PC-9 (cell line): Measurements from ENCODE around the gene ACYP1. TPM values are rescaled to one million over a fixed set of nuclear protein-coding genes. Genes with fewer than 3 reads are reported as not detected.
A peak's percentile ranks its signal among the peaks of the same experiment; 100 is the strongest.

Experiments used
- BruUV-seq: library from RNA; stranded (reverse); fragments of 400-500 nt; replicated peaks from 2 replicates; lab custom pipeline; 2021; lab: Mats Ljungman, UMichigan
- CTCF ChIA-PET: fragments of 300-600 bp; sonication (Branson Sonifier 250); formaldehyde crosslinking; loops from one replicate; lab custom pipeline; 2022; ENCODE audit warnings: antibody characterized with exemption; lab: Charles Lee
- POLR2A ChIA-PET: fragments of 300-600 bp; sonication (Branson Sonifier 250); formaldehyde crosslinking; loops from one replicate; lab custom pipeline; 2022; ENCODE audit warnings: antibody characterized with exemption; ENCODE audit not compliant: unreplicated experiment; lab: Charles Lee
- DNase-seq, 2 experiments: peaks; one replicate each; pipeline versions ENCODE4 v3.0.0 to v3.0.0-alpha.2; 2015 to 2022; ENCODE audit warnings: mixed read lengths in 1 of 2
- H2AFZ ChIP-seq: fragments of 200-600 bp; sonication (generic); 2 replicates; pipeline ENCODE4 v1.8.1; 2017; ENCODE audit warnings: antibody characterized with exemption
- H3F3A ChIP-seq: fragments of 200-600 bp; sonication (generic); 2 replicates; pipeline ENCODE4 v1.8.1; 2017; ENCODE audit warnings: antibody characterized with exemption, mild to moderate bottlenecking, low read depth; ENCODE audit not compliant: insufficient read depth
- H3K27ac ChIP-seq: fragments of 200-600 bp; sonication (generic); 2 replicates; pipeline ENCODE4 v1.6.1; 2016; ENCODE audit warnings: mixed run types
- H3K27me3 ChIP-seq: fragments of 200-600 bp; sonication (generic); 2 replicates; pipeline ENCODE4 v1.6.1; 2016; ENCODE audit warnings: low read depth, mixed run types; ENCODE audit not compliant: insufficient read depth
- H3K36me3 ChIP-seq: fragments of 200-600 bp; sonication (generic); 2 replicates; pipeline ENCODE4 v1.6.1; 2016; ENCODE audit warnings: low read depth, mixed run types
- H3K4me1 ChIP-seq: fragments of 200-600 bp; sonication (generic); replicated peaks from 2 replicates; pipeline ENCODE4 v1.6.1; 2016; ENCODE audit warnings: mixed run types; ENCODE audit not compliant: insufficient read depth
- H3K4me2 ChIP-seq: fragments of 200-600 bp; sonication (generic); 2 replicates; pipeline ENCODE4 v1.6.1; 2017; ENCODE audit warnings: mixed run types
- H3K4me3 ChIP-seq: fragments of 200-600 bp; sonication (generic); 2 replicates; pipeline ENCODE4 v1.6.1; 2016; ENCODE audit warnings: mixed run types
- H3K79me2 ChIP-seq: fragments of 200-600 bp; sonication (generic); 2 replicates; pipeline ENCODE4 v1.6.1; 2017; ENCODE audit warnings: low read depth, mixed run types
- H3K9me2 ChIP-seq: fragments of 200-600 bp; sonication (generic); 2 replicates; pipeline ENCODE4 v1.8.1; 2017; ENCODE audit warnings: mild to moderate bottlenecking; ENCODE audit not compliant: insufficient read depth
- H3K9me3 ChIP-seq: fragments of 200-600 bp; sonication (generic); 2 replicates; pipeline ENCODE4 v1.8.1; 2016; ENCODE audit warnings: low read depth; ENCODE audit not compliant: insufficient read depth
- H4K20me1 ChIP-seq: fragments of 200-600 bp; sonication (generic); 2 replicates; pipeline ENCODE4 v1.8.1; 2017; ENCODE audit not compliant: insufficient read depth
- CTCF ChIP-seq: fragments of 200-600 bp; sonication (generic); conservative IDR thresholded peaks from 2 replicates; pipeline ENCODE4 v1.6.1; 2017; ENCODE audit warnings: mixed run types, antibody characterized with exemption, mild to moderate bottlenecking, moderate library complexity
- EZH2 ChIP-seq: fragments of 200-600 bp; sonication (generic); IDR thresholded peaks from 2 replicates; pipeline ENCODE4 v1.8.0; 2017; ENCODE audit warnings: antibody characterized with exemption, low read depth
- intact Hi-C: fragments of 100-400 bp; cut with micrococcal nuclease; formaldehyde crosslinking; loops from one replicate; pipeline ENCODE4 v1.10.0; 2022; ENCODE audit not compliant: unreplicated experiment
- total RNA-seq: library from RNA; stranded (reverse); gene quantifications from 2 replicates; pipeline ENCODE4 v1.2.3, GENCODE V29; 2021

ACYP1 gene
- total RNA-seq, 1 experiment from 2014 or later, result 98.9 TPM

GRCh38 chr14:75042035-75042434 is 21.8 kb downstream of the ACYP1 start:
- DNase-seq, result peak in 1 of 2 experiments; percentile 19
- Histone ChIP-seq H3K36me3 (peaks cover 24% of the 10 kb centered on the region), H2AFZ (no peak overlapping the region), H3K9me3 (no peaks in the 10 kb centered on the region), H3K9me2 (no peaks in the 10 kb centered on the region), H3K4me3 (peak overlapping the region; percentile 0; the same call in 1 of the 2 replicates), H3K4me1 (peaks cover 38% of the 10 kb centered on the region), H3F3A (peaks cover 18% of the 10 kb centered on the region; the same call in 1 of the 2 replicates), H3K4me2 (peak overlapping the region; percentile 49), H3K27me3 (no peaks in the 10 kb centered on the region), H4K20me1 (no peaks in the 10 kb centered on the region), H3K27ac (peak overlapping the region; percentile 39), H3K79me2 (peaks cover 18% of the 10 kb centered on the region)
- POLR2A ChIA-PET, result interaction anchor here (0.5 to 0.7 kb wide), 3 partner anchors 10 to 433 kb away, joined by 7 to 9 read pairs (median 9); no protein-coding TSS in a partner anchor
- BruUV-seq, result no TSS peak
- intact Hi-C loops, result no loop called here
- CTCF ChIA-PET, result interaction anchor here (0.9 kb wide), 1 partner anchor 20 kb away, joined by 3 read pairs; no protein-coding TSS in a partner anchor
- TF ChIP-seq CTCF, result no peak
- no peak for TF ChIP-seq EZH2

GRCh38 chr14:75041613-75042012 is 22.2 kb downstream of the ACYP1 start:
- CTCF ChIA-PET, result interaction anchor here (0.9 kb wide), 1 partner anchor 20 kb away, joined by 3 read pairs; no protein-coding TSS in a partner anchor
- Histone ChIP-seq H3F3A (peaks cover 18% of the 10 kb centered on the region; the same call in 1 of the 2 replicates), H3K36me3 (peaks cover 28% of the 10 kb centered on the region), H2AFZ (no peak overlapping the region), H3K4me2 (peak overlapping the region; percentile 49), H4K20me1 (no peaks in the 10 kb centered on the region), H3K9me3 (no peaks in the 10 kb centered on the region), H3K4me1 (peaks cover 38% of the 10 kb centered on the region), H3K79me2 (peaks cover 18% of the 10 kb centered on the region), H3K27ac (peak overlapping the region; percentile 39), H3K4me3 (peak overlapping the region; percentile 0; the same call in 1 of the 2 replicates), H3K27me3 (no peaks in the 10 kb centered on the region), H3K9me2 (no peaks in the 10 kb centered on the region)
- DNase-seq, result peak; percentile 57 to 68
- BruUV-seq, result no TSS peak
- POLR2A ChIA-PET, result interaction anchor here (0.5 to 0.7 kb wide), 2 partner anchors 10 to 17 kb away, joined by 7 to 9 read pairs; no protein-coding TSS in a partner anchor
- intact Hi-C loops, result loop anchor here (2.0 kb wide), 1 partner anchor 23 kb away; no protein-coding TSS in a partner anchor
- TF ChIP-seq EZH2 (no peak), CTCF (no peak)

- TF ChIP-seq EZH2 (no peak), CTCF (no peak)
- Histone ChIP-seq H3K79me2 (peaks cover 18% of the 10 kb centered on the region), H3K9me2 (no peaks in the 10 kb centered on the region), H3K27ac (peak overlapping the region; percentile 39), H3K4me3 (no peak overlapping the region), H3K27me3 (no peaks in the 10 kb centered on the region), H3K36me3 (peaks cover 31% of the 10 kb centered on the region), H2AFZ (no peak overlapping the region), H3K4me1 (peaks cover 38% of the 10 kb centered on the region), H3F3A (peaks cover 18% of the 10 kb centered on the region; the same call in 1 of the 2 replicates), H3K9me3 (no peaks in the 10 kb centered on the region), H3K4me2 (peak overlapping the region; percentile 49), H4K20me1 (no peaks in the 10 kb centered on the region)
- CTCF ChIA-PET, result no interaction called here
- POLR2A ChIA-PET, result no interaction called here
- intact Hi-C loops, result loop anchor here (2.0 kb wide), 1 partner anchor 22 kb away; no protein-coding TSS in a partner anchor
- BruUV-seq, result no TSS peak
- no peak for DNase-seq
Measured at GRCh38 chr14:75040959-75041358, 22.9 kb downstream of the ACYP1 start.
